Adipocyte (in vitro differentiated cells): Measurements from ENCODE around the gene CTDP1.

Experiments
- DNase-seq: peaks from one replicate; pipeline ENCODE4 v3.0.0-alpha.2; 2015; ENCODE audit warnings: low read depth
- H3K27me3 ChIP-seq: replicated peaks from 2 replicates; pipeline ENCODE4 v1.7.0; 2013; ENCODE audit warnings: mild to moderate bottlenecking, low read length, moderate library complexity; ENCODE audit not compliant: control insufficient read depth, insufficient read depth
- H3K36me3 ChIP-seq: 2 replicates; pipeline ENCODE4 v1.7.0; 2013; ENCODE audit warnings: low read length, mild to moderate bottlenecking, moderate library complexity; ENCODE audit not compliant: control insufficient read depth, insufficient read depth, severe bottlenecking
- H3K4me1 ChIP-seq: 2 replicates; pipeline ENCODE4 v1.7.0; 2013; ENCODE audit warnings: mild to moderate bottlenecking, low read length, moderate library complexity; ENCODE audit not compliant: control insufficient read depth, insufficient read depth
- H3K4me3 ChIP-seq: 2 replicates; pipeline ENCODE4 v1.7.0; 2013; ENCODE audit warnings: mild to moderate bottlenecking, low read length, moderate library complexity
- H3K9ac ChIP-seq: 2 replicates; pipeline ENCODE4 v1.7.0; 2013; ENCODE audit warnings: mild to moderate bottlenecking, low read length, moderate library complexity
- H3K9me3 ChIP-seq: 2 replicates; pipeline ENCODE4 v1.7.0; 2013; ENCODE audit warnings: mild to moderate bottlenecking, low read length, moderate library complexity; ENCODE audit not compliant: control insufficient read depth

CTDP1 gene

GRCh38 chr18:79772865-79773696 is 93.5 kb downstream of the CTDP1 start:
- Histone ChIP-seq H3K9ac (no peak overlapping the region), H3K27me3 (peaks cover 38% of the 10 kb centered on the region), H3K4me3 (no peak overlapping the region), H3K36me3 (no peaks in the 10 kb centered on the region), H3K9me3 (peaks cover 15% of the 10 kb centered on the region), H3K4me1 (no peaks in the 10 kb centered on the region)
- no peak for DNase-seq

- DNase-seq = no peak
- Histone ChIP-seq H3K36me3 (no peaks in the 10 kb centered on the region), H3K4me3 (no peak overlapping the region), H3K9me3 (peaks cover 7% of the 10 kb centered on the region), H3K9ac (no peak overlapping the region), H3K27me3 (peaks cover 47% of the 10 kb centered on the region), H3K4me1 (no peaks in the 10 kb centered on the region)
Measured at GRCh38 chr18:79774111-79774510, 94.5 kb downstream of the CTDP1 start.

- Histone ChIP-seq H3K9ac (no peak overlapping the region), H3K9me3 (peaks cover 7% of the 10 kb centered on the region), H3K4me3 (no peak overlapping the region), H3K36me3 (no peaks in the 10 kb centered on the region), H3K27me3 (peaks cover 49% of the 10 kb centered on the region), H3K4me1 (no peaks in the 10 kb centered on the region)
- no peak for DNase-seq
Measured at GRCh38 chr18:79775441-79776221, 96.0 kb downstream of the CTDP1 start.

- H3K9ac ChIP-seq = no peak overlapping the region
- H3K9me3 ChIP-seq = peaks cover 7% of the 10 kb centered on the region
- peaks cover 49% of the 10 kb centered on the region for H3K27me3 ChIP-seq
- DNase-seq = no peak
- H3K4me3 ChIP-seq = no peak overlapping the region
- no peaks in the 10 kb centered on the region for H3K4me1 ChIP-seq
- no peaks in the 10 kb centered on the region for H3K36me3 ChIP-seq
Measured at GRCh38 chr18:79776674-79777073, 97.1 kb downstream of the CTDP1 start.

GRCh38 chr18:79778291-79778791 is 98.7 kb downstream of the CTDP1 start:
- H3K9me3 ChIP-seq = peaks cover 7% of the 10 kb centered on the region
- no peak overlapping the region for H3K4me3 ChIP-seq
- no peak for DNase-seq
- H3K27me3 ChIP-seq = peaks cover 40% of the 10 kb centered on the region
- H3K9ac ChIP-seq = no peak overlapping the region
- H3K36me3 ChIP-seq = no peaks in the 10 kb centered on the region
- no peaks in the 10 kb centered on the region for H3K4me1 ChIP-seq

GRCh38 chr18:79779021-79779699 is 99.6 kb downstream of the CTDP1 start:
- DNase-seq = no peak

GRCh38 chr18:79779700-79780190 is 100.1 kb downstream of the CTDP1 start:
- Histone ChIP-seq H3K4me3 (no peak overlapping the region), H3K9me3 (peaks cover 7% of the 10 kb centered on the region), H3K27me3 (peaks cover 51% of the 10 kb centered on the region), H3K4me1 (no peaks in the 10 kb centered on the region), H3K36me3 (no peaks in the 10 kb centered on the region), H3K9ac (no peak overlapping the region)
- DNase-seq = no peak

More at GRCh38 chr18:79779021-79779699, 99.6 kb downstream of the CTDP1 start:
- H3K27me3 ChIP-seq = peaks cover 46% of the 10 kb centered on the region
- H3K9ac ChIP-seq = no peak overlapping the region
- H3K4me3 ChIP-seq = no peak overlapping the region
- H3K4me1 ChIP-seq = no peaks in the 10 kb centered on the region
- peaks cover 7% of the 10 kb centered on the region for H3K9me3 ChIP-seq
- no peaks in the 10 kb centered on the region for H3K36me3 ChIP-seq

- peaks cover 7% of the 10 kb centered on the region for H3K9me3 ChIP-seq
- peaks cover 50% of the 10 kb centered on the region for H3K27me3 ChIP-seq
- H3K4me3 ChIP-seq = no peak overlapping the region
- H3K9ac ChIP-seq = no peak overlapping the region
- H3K36me3 ChIP-seq = no peaks in the 10 kb centered on the region
- peaks cover 8% of the 10 kb centered on the region for H3K4me1 ChIP-seq
- no peak for DNase-seq
Measured at GRCh38 chr18:79780547-79780946, 100.9 kb downstream of the CTDP1 start.

- Histone ChIP-seq H3K9ac (no peak overlapping the region), H3K36me3 (no peaks in the 10 kb centered on the region), H3K4me1 (peaks cover 9% of the 10 kb centered on the region), H3K9me3 (peaks cover 7% of the 10 kb centered on the region), H3K4me3 (no peak overlapping the region), H3K27me3 (peaks cover 46% of the 10 kb centered on the region)
- no peak for DNase-seq
Measured at GRCh38 chr18:79781331-79781941, 101.8 kb downstream of the CTDP1 start.

GRCh38 chr18:79782566-79783308 is 103.1 kb downstream of the CTDP1 start:
- peaks cover 17% of the 10 kb centered on the region for H3K4me1 ChIP-seq
- no peak overlapping the region for H3K9ac ChIP-seq
- peaks cover 45% of the 10 kb centered on the region for H3K27me3 ChIP-seq
- no peaks in the 10 kb centered on the region for H3K36me3 ChIP-seq
- no peak overlapping the region for H3K4me3 ChIP-seq
- H3K9me3 ChIP-seq = no peaks in the 10 kb centered on the region
- DNase-seq = no peak
